Measurements from ENCODE around the gene ECM1.

Gene ECM1

DNA sequence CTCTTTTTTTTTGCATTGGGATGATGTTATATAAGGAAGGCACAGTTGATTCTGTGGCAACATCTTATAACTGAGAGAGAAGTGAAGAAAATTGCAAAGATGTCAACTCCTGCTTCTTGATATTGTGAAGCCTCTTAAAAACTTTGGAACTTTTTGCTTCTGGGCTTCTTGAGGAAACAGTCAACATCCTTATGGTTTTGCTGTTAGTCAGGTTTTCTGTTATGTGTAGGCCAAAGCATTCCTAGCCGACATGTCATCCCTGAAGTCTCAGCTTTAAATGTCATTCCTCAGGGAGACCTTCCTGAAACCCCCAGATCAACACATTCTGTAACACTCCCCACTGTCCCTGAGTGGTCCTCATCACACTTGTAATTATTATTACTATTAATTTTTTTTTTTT is 20.3 kb downstream of the ECM1 start:
- DNase-seq (ENCODE audit: low read depth), result peak; percentile 79
- no peak overlapping the region for H3K4me3 ChIP-seq (ENCODE audit: control insufficient read depth, low read depth, low read length)

DNA sequence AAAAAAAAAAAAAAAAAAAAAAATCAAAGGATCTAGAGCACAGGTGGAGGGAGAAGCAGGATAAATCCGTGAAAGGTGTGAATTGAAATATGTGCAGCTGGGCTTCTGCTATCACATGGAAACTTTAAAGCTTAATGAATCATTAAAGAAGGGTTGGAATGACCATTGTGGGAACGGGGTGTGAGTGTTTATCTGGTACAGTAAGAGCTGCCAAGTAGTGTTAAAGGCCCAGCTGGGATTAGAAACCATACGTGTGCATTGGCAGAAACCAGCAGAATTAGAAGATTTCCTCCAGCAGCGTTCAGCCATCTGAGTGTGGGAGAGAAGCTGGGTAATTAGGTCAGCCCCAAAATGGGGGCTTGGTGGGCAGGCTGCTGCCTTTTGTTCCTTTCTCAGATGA is 21.1 kb downstream of the ECM1 start:
- no peak overlapping the region for H3K4me3 ChIP-seq (ENCODE audit: control insufficient read depth, low read depth, low read length)
- peak; percentile 92 for DNase-seq (ENCODE audit: low read depth)
- TF ChIP-seq, protein P1, sequence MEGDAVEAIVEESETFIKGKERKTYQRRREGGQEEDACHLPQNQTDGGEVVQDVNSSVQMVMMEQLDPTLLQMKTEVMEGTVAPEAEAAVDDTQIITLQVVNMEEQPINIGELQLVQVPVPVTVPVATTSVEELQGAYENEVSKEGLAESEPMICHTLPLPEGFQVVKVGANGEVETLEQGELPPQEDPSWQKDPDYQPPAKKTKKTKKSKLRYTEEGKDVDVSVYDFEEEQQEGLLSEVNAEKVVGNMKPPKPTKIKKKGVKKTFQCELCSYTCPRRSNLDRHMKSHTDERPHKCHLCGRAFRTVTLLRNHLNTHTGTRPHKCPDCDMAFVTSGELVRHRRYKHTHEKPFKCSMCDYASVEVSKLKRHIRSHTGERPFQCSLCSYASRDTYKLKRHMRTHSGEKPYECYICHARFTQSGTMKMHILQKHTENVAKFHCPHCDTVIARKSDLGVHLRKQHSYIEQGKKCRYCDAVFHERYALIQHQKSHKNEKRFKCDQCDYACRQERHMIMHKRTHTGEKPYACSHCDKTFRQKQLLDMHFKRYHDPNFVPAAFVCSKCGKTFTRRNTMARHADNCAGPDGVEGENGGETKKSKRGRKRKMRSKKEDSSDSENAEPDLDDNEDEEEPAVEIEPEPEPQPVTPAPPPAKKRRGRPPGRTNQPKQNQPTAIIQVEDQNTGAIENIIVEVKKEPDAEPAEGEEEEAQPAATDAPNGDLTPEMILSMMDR (conservative IDR thresholded peaks at IDR 0.05; ENCODE audit: control insufficient read depth, insufficient read depth, low read depth, low read length), result no peak

More for the DNA sequence above, 20.3 kb downstream of the ECM1 start:
- TF ChIP-seq, protein P1 (conservative IDR thresholded peaks at IDR 0.05; ENCODE audit: control insufficient read depth, insufficient read depth, low read depth, low read length), result no peak

DNA sequence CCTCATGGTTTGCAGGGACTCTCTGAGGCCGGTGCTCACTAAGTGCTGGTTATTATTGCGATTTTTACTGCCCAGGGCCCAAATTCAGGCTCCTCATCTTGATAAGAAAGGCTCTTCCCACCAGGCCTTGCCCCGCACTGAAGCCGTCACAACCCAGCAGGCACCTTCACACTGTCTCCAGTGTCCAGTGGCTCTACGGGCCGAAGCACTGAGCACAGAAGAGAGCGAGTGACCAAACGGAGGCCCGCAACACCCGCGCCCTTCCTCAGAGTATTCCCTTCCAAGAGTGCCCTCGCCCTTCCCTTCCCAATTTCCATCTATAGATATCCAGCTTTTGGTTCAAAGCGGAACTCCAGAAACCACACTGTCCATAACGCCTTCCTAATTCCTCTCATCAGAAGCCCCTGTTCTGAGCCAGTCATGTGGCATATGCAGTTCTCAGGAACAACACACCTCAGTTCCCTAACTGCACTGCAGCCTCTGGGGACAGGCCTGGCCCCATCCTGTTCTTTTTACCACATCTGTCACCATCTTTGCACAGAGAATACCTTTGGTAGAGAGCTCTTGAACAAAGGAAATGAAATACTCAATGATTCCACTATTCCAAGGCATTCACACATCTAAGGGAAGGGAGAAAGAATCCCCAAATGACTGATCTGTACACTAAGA is 22.7 kb downstream of the ECM1 start:
- no peak for DNase-seq (ENCODE audit: low read depth)
- TF ChIP-seq, protein P1 (conservative IDR thresholded peaks at IDR 0.05; ENCODE audit: control insufficient read depth, insufficient read depth, low read depth, low read length), result no peak
- H3K4me3 ChIP-seq (ENCODE audit: control insufficient read depth, low read depth, low read length), result no peak overlapping the region

DNA sequence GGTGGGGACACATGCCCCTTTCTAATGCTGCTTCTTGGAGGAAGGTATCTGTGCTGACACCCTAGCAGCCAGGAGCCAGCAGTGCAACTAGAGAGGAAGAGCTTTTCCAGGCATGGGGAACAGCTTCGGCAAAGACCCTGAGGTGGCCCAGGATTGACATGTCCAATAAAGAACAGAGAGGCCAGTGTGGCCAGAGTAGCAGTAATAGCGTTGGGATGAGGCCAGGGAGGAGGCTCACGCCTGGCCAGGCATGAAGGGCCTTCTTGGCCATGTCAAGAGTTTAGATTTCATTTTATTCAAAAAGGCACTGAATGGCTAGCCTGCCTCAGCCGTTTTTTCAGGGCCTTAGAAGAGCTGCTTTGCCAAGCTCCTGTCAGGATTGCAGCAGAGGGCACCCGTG is 25.0 kb downstream of the ECM1 start:
- TF ChIP-seq, protein P1 (conservative IDR thresholded peaks at IDR 0.05; ENCODE audit: control insufficient read depth, insufficient read depth, low read depth, low read length), result no peak
- DNase-seq (ENCODE audit: low read depth), result no peak
- H3K4me3 ChIP-seq (ENCODE audit: control insufficient read depth, low read depth, low read length), result no peak overlapping the region

DNA sequence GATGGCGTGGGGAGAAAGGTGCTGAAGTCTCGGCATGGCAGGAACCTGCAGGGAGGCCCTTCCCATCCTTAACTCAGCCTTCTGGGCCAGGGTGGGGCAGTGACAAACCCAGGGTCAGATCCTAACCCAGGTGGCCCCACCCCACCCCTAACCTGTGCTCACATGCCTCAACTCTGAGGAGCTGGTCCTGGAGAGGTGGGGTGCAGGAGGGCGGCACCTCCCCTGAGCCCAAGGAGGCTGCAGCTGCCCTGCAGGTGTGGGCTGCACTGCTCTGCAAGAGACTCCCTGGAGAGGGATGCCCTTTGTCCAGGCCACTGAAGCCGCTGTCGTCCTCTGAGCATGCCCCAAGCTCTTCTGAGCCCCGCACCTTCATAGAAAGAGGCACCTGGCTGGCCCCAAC is 26.1 kb downstream of the ECM1 start:
- TF ChIP-seq, protein P1 (conservative IDR thresholded peaks at IDR 0.05; ENCODE audit: control insufficient read depth, insufficient read depth, low read depth, low read length), result no peak
- no peak overlapping the region for H3K4me3 ChIP-seq (ENCODE audit: control insufficient read depth, low read depth, low read length)
- no peak for DNase-seq (ENCODE audit: low read depth)

DNA sequence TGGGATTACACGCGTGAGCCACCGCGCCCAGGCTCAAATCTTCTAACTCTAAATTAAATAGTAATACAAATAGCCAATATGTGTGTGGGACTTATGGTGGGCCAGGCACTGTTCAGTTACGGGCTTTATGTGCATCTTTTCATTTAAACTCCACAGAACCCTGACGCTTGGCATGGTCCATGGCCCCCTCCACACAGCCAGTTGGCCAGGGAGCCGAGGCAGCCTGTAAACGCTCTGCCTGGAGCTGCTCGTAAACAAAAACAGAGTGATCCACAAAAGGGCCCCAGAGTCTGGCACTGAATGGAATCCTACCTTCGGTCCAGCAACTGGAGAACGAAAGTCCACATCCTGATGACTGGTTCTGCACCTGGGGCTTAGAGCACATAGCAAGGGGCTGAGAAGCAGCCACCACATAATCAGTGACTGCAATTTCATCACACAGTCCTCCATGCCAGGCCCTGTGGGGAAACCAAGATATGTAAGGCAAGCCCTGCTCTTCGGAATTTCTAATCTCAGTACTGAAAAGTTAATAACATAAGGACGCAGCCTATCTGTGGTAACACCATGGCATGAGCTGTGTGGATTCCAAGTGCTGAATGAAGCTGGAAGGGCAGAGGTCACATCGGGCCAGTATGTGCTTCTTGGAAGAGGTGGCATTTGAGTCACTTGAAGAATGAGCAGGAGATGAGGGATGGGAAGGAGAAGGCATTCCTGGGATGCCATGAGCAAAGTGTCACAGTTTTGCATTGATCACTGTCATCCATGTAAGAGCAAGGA is 27.8 kb downstream of the ECM1 start:
- TF ChIP-seq, protein P1 (conservative IDR thresholded peaks at IDR 0.05; ENCODE audit: control insufficient read depth, insufficient read depth, low read depth, low read length), result no peak
- no peak for DNase-seq (ENCODE audit: low read depth)
- H3K4me3 ChIP-seq (ENCODE audit: control insufficient read depth, low read depth, low read length), result no peak overlapping the region

Measured in fibroblast of mammary gland (primary cell).